ENCODE results near the gene ICAM3. TPM values are rescaled to one million over a fixed set of nuclear protein-coding genes. Genes with fewer than 3 reads are reported as not detected.
A peak's percentile ranks its signal among the peaks of the same experiment; 100 is the strongest.

Gene ICAM3
- total and polyA plus RNA-seq, 2 of the 4 experiments (the other 2 are of a cell fraction): 6.6 to 11.7 TPM

DNA sequence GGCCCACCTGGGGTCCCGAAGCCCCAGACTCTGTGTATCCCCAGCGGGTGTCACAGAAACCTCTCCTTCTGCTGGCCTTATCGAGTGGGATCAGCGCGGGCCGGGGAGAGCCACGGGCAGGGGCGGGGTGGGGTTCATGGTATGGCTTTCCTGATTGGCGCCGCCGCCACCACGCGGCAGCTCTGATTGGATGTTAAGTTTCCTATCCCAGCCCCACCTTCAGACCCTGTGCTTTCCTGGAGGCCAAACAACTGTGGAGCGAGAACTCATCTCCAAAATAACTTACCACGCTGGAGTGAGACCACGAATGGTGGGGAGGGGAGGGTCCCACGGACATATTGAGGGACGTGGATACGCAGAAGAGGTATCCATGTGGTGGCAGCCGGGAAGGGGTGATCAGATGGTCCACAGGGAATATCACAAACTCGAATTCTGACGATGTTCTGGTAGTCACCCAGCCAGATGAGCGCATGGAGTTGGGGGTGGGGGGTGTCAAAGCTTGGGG is 50.7 kb downstream of the ICAM3 start:
- Histone ChIP-seq H2BK120ac (ENCODE audit: low read depth, low read length) (no peak overlapping the region), H4K20me1 (ENCODE audit: insufficient read depth, low read length) (0 out of 2 replicates have a peak, but pooled peaks cover 2% of the 10 kb centered on the region), H3K56ac (ENCODE audit: extremely low read depth, insufficient read depth, low read length) (no peak overlapping the region), H3K18ac (ENCODE audit: low read depth, low read length) (no peak overlapping the region; the same call in 1 of the 2 replicates), H3K79me1 (ENCODE audit: low read depth in 1 of 2, low read length in 2 of 2) (peaks cover 0 to 4% of the 10 kb centered on the region in 2 experiments; a peak in 1 of 4 replicates), H4K8ac (ENCODE audit: low read depth in 2 of 2, low read length in 2 of 2) (peak overlapping the region; percentile 53 to 82; a peak in 3 of 4 replicates), H3K4ac (ENCODE audit: low read depth, low read length) (peak overlapping the region; percentile 72), H3K4me3 (ENCODE audit: insufficient read depth, low read depth, low read length) (peak overlapping the region; percentile 77), H3K4me1 (ENCODE audit: control insufficient read depth, insufficient read depth, low read length) (peaks cover 24% of the 10 kb centered on the region), H3K27ac (ENCODE audit: insufficient read depth, low read length) (no peak overlapping the region; the same call in 1 of the 2 replicates), H2BK20ac (ENCODE audit: low read depth, low read length) (no peak overlapping the region), H2BK15ac (ENCODE audit: low read depth, low read length) (no peak overlapping the region), H4K91ac (ENCODE audit: insufficient read depth, low read depth, low read length) (no peak overlapping the region; the same call in 1 of the 2 replicates), H3K14ac (replicated peaks; ENCODE audit: low read depth, low read length) (no peak overlapping the region), H3K4me2 (ENCODE audit: low read depth, low read length) (peak overlapping the region; percentile 96), H4K5ac (ENCODE audit: low read depth, low read length) (peak overlapping the region; percentile 5; the same call in 1 of the 2 replicates), H3K9ac (ENCODE audit: low read depth, low read length) (no peak overlapping the region), H3K9me3 (ENCODE audit: control insufficient read depth, insufficient read depth, low read length) (no peaks in the 10 kb centered on the region), H3K23ac (ENCODE audit: low read depth, low read length) (peak overlapping the region; percentile 52; the same call in 1 of the 2 replicates), H2AFZ (replicated peaks; ENCODE audit: low read length, poor library complexity) (peak overlapping the region; percentile 92), H3K27me3 (ENCODE audit: control insufficient read depth, insufficient read depth, low read length) (no peaks in the 10 kb centered on the region; the same call in 1 of the 2 replicates), H3K36me3 (ENCODE audit: control insufficient read depth, insufficient read depth, low read length) (peaks cover 8% of the 10 kb centered on the region; the same call in 1 of the 2 replicates), H2BK5ac (ENCODE audit: low read depth, low read length, poor library complexity, severe bottlenecking) (no peak overlapping the region), H2AK9ac (replicated peaks; ENCODE audit: low read depth, low read length, poor library complexity) (peak overlapping the region; percentile 88), H3K9me1 (ENCODE audit: insufficient read depth, low read length) (peaks cover 12% of the 10 kb centered on the region), H2AK5ac (ENCODE audit: low read depth, low read length) (peak overlapping the region; percentile 86; the same call in 1 of the 2 replicates)
- dilution Hi-C loops (cut with HindIII; ENCODE audit: low sequenced_read_pairs, unreplicated experiment): no loop called here
- ChIA-PET CTCF (interaction anchor here (0.6 to 0.8 kb wide), 2 partner anchors 100 to 1812 kb away, joined by 3 to 7 read pairs; no protein-coding TSS in a partner anchor), POLR2A (ENCODE audit: unreplicated experiment) (interaction anchor here (0.5 to 1.0 kb wide), 3 partner anchors 12 to 44 kb away, joined by 3 to 4 read pairs (median 4); no protein-coding TSS in a partner anchor)
- intact Hi-C loops (cut with micrococcal nuclease): no loop called here
- no peak for TF ChIP-seq FOS (IDR thresholded peaks at IDR 0.05; ENCODE audit: low read depth, low read length)
- 0 out of 2 replicates have a peak, but pooled peaks have one; percentile 8 for TF ChIP-seq MAZ (IDR thresholded peaks at IDR 0.05; ENCODE audit: borderline replicate concordance, low read depth, low read length)
- TF ChIP-seq MAFK (IDR thresholded peaks at IDR 0.05; ENCODE audit: low read depth, low read length): no peak
- DNase-seq (peak; percentile 40), ATAC-seq (ENCODE audit: low read depth) (peak; percentile 12; the same call in 1 of the 2 replicates)
- 17% methylated on average over 2 of the region's 23 CpGs; no CpG with 5 or more reads in 1 of the 2 experiments for WGBS, 2 experiments (ENCODE audit: extremely low coverage in 2 of 2, insufficient read length in 1 of 2)
- no TSS peak for BruUV-seq (replicated peaks)
- in situ Hi-C loops (cut with MboI; ENCODE audit: low sequenced_read_pairs): no loop called here
